Hypothalamus (tissue), 51 donors: ENCODE measurements around the gene SERPINF2.
"Not testable (repeated sequence)": the region's sequence is repeated elsewhere in the genome, so short reads cannot be mapped to it uniquely, and the experiment has no call there.

Experiments
- DNase-seq, 51 donors: peaks; one replicate each; lab custom pipeline; 2025; lab: John Stamatoyannopoulos, UW

The SERPINF2 gene

DNA sequence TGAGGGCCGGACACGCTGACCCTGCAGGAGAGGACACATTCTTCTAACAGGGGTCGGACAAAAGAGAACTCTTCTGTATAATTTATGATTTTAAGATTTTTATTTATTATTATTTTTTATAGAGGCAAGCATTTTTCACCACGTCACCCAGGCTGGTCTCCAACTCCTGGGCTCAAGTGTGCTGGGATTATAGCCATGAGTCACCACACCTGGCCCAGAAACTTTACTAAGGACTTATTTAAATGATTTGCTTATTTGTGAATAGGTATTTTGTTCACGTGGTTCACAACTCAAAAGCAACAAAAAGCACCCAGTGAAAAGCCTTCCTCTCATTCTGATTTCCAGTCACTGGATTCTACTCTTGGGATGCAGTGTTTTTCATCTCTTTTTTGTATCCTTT lies 16.9 kb downstream of the SERPINF2 start:
- no peak for DNase-seq

DNA sequence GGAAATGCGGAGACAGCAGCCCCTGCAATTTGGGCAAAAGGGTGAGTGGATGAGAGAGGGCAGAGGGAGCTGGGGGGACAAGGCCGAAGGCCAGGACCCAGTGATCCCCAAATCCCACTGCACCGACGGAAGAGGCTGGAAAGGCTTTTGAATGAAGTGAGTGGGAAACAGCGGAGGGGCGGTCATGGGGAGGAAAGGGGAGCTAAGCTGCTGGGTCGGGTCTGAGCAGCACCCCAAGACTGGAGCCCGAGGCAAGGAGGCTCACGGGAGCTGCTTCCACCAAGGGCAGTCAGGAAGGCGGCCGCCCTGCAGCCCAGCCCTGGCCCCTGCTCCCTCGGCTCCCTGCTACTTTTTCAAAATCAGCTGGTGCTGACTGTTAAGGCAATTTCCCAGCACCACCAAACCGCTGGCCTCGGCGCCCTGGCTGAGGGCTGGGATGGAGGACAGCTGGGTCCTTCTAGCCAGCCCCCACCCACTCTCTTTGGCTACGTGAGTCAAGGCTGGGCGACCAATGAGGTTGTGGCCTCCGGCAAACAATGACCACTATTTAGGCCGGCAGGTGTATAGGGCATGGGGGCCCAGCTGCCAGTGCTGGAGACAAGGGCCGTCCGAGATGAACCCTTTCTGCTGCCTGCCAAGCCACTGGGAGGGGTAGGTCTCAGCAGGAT lies 19.7 kb downstream of the SERPINF2 start:
- peak in 2 of 51 donors; percentile 25 to 26 for DNase-seq

DNA sequence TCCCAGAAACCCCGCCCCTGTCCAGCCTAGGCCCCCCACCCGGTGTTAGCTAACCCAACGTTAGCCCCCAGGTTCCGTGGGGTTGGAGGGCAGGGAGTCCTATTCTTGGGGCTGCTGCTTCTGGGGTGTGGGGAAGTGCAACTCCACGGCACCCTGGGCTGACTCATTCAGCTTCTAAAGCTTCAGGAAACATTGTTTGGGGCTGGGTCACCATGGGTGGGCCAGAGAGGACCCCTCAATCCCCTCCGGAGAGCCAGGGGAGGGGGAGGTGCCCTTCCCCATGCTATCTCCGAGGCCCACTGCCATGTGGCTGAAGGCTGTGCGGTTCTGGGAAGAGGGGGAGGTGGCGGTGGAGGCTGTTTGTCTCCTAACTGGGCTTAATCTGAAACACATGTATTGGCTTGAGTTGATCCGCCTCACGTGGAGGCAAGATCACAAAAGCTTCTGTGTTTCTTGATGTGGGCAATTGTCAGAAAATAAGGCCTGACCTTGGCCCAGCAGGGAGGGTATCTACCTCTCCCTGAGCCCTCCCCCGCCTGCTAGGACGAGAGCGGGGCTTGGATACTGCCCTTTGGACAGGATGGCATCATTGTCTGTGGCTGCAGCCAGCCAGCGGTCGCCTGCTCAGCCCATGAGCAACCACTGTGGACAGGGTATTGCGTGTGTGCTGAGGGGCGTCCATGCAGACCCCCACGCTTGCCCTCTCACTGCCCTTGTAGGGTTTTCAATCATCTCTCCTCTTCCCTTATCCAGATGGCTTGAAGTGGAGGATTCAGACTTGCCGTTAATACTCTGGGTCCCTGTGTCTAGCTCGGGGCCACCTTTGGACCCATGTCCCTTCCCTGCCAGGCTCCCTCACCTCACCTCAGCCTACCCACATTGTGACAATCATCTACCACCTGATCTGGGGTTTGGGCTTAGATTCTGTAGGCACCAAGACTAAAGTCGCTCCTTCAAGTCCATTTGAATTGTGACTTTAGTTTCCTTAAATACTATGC lies 20.5 kb downstream of the SERPINF2 start:
- peak in 2 of 51 donors; percentile 19 to 25 for DNase-seq

DNA sequence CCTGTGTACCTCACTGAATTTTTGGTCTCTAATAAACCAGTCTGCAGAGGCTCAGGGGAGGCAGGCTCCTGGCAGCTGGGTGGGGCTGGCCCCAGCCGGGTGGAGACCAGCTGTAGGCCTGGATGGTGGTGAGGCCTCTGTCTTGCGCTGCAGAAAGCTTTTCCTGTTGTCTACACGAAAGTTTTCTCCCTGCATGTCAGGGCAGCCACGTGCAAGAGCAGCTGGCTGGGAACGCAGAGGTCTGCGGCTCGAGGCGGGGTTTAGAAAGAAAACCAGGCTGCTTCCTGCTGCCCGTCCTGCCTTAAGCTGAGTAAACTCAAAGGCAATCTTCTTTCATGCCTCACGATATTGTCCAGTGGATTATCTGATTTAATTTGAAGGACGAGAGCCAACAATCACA lies 21.6 kb downstream of the SERPINF2 start:
- peak in 2 of 51 donors; percentile 21 to 29 for DNase-seq

DNA sequence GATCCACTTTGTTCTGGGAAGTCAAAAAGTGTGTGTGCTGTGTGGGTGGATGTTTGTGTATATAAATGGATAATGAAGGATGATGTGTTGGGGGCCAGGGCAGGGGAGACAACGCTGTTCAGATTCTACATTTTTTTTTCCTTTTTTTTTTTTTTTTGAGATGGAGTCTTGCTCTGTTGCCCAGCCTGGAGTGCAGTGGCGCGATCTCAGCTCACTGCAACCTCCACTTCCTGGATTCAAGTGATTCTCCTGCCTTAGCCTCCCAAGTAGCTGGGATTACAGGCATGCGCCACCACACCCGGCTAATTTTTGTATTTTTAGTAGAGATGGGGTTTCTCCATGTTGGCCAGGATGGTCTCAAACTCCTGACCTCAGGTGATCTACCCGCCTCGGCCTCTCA lies 22.0 kb downstream of the SERPINF2 start:
- not testable (repeated sequence) for DNase-seq

DNA sequence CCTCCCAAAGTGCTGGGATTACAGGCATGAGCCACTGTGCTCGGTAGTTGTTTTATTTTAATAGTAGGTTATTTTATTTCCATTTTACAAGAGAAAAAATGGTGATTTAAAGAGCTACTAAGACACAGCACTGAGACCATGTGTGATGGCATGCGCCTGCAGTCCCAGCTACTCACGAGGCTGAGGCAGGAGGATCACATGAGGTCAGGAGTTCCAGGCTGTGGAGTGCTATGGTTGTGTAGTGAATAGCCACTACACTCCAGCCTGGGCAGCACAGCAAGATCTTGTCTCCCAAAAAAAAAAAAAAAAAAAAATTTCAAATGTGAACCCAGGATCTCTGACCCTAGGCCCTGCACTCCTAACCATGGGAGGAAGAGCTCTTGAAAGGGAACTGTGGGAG lies 22.9 kb downstream of the SERPINF2 start:
- DNase-seq: no peak

DNA sequence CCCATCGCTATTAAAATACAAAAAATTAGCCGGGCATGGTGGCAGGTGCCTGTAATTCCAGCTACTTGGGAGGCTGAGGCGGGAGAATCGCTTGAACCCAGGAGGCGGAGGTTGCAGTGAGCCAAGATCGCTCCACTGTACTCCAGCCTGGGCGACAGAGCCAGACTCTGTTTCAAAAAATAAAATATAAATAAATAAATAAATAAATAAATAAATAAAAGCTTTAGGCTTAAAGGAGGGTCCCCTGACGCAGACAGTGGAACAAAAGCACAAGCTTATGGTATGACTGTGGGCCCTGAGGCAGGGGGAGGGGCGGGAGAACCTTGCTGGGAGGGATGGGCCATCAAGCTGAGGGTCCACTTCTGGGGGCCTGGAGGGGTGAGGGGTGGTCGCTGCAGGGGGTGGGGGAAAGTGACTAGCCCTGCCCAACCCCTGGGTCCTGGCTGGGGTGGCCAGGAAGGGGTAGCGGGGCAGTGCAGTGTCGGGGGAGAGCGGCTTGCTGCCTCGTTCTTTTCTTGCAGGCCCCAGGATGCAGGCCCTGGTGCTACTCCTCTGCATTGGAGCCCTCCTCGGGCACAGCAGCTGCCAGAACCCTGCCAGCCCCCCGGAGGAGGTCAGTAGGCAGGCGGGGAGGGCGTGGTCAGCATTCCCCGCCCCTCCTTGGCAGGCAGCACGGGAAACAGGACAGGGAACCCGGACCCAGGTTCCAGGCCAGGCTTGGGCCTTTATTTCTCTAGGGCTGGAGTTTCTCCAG lies 23.9 kb downstream of the SERPINF2 start:
- DNase-seq: peak in 3 of 51 donors; percentile 11 to 30 (median 28)

DNA sequence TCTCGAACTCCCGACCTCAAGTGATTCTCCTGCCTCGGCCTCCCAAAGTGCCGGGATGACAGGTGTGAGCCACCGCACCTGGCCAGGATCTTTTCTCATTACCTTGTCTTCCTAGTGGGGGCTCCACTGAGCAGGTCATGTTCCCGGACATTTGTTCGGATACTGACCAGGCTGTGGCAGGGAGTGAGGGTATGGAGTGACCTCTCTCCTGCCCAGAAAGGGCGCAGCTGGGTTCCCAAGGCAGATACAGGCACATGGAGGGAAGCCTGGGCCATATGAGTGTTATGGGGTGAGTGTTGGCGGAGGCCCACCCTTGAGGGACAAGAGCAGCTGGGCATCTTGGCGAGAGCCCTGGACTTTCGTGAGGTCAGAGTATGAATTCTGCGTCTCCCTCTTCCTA lies 24.7 kb downstream of the SERPINF2 start:
- DNase-seq: no peak

DNA sequence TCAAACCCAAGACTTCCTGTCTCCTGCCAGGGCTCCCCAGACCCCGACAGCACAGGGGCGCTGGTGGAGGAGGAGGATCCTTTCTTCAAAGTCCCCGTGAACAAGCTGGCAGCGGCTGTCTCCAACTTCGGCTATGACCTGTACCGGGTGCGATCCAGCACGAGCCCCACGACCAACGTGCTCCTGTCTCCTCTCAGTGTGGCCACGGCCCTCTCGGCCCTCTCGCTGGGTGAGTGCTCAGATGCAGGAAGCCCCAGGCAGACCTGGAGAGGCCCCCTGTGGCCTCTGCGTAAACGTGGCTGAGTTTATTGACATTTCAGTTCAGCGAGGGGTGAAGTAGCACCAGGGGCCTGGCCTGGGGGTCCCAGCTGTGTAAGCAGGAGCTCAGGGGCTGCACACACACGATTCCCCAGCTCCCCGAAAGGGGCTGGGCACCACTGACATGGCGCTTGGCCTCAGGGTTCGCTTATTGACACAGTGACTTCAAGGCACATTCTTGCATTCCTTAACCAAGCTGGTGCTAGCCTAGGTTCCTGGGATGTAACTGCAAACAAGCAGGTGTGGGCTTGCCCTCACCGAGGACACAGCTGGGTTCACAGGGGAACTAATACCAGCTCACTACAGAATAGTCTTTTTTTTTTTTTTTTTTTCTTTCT lies 27.3 kb downstream of the SERPINF2 start:
- DNase-seq: no peak

DNA sequence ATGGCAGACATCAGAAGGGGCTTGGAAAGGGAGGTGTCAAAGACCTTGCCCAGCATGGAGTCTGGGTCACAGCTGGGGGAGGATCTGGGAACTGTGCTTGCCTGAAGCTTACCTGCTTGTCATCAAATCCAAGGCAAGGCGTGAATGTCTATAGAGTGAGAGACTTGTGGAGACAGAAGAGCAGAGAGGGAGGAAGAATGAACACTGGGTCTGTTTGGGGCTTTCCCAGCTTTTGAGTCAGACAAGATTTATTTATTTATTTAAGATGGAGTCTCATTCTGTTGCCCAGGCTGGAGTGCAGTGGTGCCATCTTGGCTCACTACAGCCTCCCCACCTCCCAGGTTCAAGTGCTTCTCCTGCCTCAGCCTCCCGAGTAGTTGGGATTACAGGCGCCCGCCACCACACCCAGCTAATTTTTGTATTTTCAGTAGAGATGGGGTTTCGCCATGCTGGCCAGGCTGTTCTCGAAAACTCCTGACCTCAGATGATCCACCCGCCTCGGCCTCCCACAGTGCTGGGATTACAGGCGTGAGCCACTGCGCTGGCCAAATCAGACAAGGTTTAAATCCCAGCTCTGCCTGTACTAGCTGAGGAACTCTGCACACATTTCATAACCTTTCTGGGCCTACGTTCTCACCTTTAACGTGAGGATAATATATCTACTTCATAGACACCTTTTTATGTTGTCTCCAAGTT lies 30.5 kb downstream of the SERPINF2 start:
- not testable (repeated sequence) for DNase-seq

DNA sequence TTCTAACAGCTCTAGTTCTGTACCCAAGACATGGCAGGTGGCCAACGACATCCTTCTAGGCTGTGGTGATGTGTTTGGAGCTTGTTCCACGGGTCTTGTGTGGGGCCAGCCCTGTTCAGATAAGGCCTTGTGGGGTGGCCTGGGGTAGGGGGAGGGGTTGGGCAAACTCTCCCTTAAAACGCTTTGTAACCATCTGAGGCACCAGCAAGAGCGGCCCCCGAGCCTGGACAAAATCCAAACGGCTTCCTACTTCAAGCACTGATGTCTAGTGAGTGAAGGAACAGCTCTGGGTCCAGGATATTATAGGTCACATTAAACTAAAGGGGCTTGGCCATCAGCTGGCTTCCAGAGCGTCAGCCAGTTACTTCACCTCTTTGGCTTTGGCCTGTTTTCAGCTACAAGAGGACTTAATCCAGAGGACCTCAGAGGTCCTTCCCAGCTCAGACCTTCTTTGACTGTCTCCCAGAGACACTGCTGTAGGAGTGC lies 31.1 kb downstream of the SERPINF2 start:
- DNase-seq: no peak

DNA sequence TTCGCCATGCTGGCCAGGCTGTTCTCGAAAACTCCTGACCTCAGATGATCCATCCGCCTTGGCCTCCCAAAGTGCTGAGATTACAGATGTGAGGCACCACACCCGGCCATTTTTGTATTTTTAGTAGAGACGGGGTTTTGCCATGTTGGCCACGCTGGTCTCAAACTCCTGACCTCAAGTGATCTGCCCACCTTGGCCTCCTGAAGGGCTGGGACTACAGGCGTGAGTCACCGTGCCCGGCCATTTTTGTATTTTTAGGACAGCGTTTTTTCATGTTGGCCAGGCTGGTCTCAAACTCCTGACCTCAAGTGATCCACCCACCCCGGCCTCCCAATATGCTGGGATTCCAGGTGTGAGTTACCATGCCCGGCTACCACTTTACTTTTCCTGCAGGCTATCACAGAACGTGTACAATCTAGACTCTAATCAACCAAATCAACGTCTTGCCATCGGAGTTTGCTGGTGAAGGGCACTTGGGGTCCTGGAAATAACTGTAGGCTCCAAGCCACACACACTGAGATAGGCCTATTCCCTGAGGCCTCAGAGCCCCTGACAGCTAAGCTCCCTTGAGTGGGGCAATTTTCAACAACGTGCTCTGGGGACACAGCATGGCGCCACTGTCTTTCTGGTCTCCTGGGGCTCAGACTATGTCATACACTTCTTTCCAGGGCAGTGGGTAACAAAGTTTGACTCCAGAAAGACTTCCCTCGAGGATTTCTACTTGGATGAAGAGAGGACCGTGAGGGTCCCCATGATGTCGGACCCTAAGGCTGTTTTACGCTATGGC lies 31.9 kb downstream of the SERPINF2 start:
- DNase-seq: no peak

DNA sequence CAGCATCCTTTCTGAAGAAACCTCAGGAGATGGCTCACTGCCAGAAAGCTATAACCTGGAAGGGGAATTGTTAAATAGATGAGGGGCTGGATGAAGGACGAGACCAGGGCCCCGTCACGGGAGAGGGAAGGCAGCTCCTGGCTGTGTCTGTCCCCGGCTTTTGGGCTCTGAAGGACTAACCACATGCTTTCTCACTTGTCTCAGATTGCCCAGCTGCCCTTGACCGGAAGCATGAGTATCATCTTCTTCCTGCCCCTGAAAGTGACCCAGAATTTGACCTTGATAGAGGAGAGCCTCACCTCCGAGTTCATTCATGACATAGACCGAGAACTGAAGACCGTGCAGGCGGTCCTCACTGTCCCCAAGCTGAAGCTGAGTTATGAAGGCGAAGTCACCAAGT lies 33.7 kb downstream of the SERPINF2 start:
- DNase-seq: no peak

DNA sequence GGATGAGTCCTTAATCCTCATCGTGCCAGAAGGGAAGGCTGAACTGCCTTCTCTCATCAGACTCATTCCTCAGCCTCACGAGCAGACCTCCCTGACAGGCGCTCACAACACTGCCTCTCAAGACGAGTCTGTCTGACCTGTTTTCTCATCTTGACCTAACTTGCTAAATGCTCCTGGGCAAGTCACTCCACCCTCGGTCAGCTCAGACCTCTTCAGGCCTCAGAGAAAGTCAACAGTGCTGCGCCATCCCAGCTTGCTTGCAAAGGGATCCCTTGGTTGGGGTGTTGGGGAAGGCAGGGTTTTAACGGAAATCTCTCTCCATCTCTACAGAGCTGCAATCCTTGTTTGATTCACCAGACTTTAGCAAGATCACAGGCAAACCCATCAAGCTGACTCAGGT lies 34.2 kb downstream of the SERPINF2 start:
- no peak for DNase-seq

DNA sequence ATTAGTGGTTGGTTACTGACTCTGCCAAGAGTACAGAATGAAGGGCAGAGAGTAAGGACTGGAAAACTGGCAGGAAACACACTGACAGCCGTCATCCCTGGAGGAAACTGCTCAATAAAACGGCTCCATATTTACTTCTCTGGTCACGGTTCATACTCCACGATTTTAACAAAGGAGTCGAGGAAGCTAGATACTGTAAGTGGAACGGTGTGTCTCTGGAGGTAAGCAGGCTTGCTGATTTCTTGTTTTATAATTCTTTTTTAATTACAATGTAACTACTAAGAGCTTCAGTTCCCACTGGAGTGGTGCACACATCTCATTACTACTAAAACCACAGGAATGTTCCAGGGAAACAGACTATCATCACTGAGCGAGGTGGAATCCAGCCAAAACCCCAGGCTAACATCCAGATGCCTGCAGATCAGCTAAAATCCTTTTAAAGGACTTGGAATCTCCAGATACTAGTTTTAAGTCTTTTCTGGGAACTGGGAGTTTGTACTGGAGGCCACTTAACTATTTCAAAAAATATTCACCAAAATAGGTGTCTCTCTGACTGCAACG lies 37.0 kb downstream of the SERPINF2 start:
- no peak for DNase-seq

DNA sequence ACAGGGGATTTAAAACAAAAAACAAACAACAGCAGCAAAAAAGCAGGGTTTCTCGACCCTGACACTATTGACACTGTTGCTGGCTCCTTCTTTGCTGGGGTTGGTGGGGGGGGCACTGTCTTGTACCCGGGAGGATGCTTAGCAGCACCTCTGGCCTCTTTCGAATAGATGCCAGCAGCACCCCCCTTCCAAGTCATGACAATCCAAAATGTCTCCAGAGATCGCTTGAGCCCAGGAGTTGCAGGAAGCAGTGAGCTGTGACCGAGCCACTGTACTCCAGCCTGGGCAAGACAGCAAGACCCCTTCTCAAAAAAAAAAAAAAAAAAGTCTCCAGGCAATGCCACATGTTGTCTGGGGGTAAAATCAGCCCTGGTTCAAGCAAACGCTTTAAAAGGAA lies 39.5 kb downstream of the SERPINF2 start:
- no peak for DNase-seq

DNA sequence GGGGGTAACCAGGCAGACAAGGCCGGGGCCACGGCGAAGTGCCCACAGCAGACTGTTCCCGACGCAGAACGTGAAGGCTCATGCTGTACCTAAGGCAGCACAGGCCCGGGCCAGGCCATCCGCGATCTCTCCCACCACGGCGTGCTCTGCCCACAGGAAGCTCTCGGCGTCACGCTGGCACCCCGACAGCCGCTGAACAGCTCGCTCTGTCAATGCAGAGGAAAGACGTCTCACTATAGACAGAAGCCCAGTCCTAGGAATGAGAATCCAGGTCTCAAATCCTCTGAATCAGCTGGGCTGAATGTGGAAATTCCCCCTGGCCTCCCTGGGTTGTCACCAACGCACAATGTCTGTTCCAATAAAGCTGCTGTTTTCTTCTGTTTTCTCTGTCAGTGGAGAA lies 40.6 kb downstream of the SERPINF2 start:
- DNase-seq: peak in 1 of 51 donors; percentile 12

DNA sequence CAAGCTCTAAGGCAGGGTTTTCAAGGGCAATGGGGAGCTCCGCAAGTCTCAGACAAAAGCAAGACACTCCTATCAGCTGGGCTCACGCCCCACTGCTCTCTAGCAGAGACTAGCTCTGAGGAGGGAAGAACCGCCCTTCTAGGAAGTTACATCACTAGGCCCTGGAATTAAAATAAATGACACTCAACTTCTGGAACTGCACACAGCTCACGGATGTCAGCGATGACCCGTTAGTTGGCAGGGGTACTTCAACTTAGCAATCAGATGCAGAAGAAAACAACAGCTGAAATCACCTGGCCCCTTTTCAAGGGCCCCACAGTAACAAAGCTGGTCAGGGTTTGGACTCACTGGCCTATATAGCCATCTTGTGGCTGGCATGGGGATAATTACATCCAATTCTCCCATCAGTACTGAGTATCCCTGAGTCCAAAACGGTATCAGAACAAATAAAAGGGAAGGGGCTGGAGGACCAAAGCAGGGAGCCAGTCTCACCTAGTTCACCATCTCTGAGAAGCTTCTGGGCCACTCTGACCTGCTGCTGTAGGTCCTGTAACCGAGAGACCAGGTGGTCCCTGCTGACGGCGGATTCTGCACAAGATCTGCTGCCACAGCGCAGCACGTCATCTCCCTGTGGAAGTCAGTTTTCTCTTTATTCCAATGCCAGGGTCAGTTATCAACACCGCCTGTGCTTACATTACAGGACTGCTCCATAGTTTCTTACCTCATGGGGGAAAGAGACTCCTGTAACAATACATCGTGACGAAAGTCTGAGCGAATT lies 41.4 kb downstream of the SERPINF2 start:
- DNase-seq: peak in 12 of 51 donors; percentile 17 to 64 (median 34)
